ENCODE results near the gene ACADM.
A peak's percentile ranks its signal among the peaks of the same experiment; 100 is the strongest.
"Not testable (repeated sequence)": the region's sequence is repeated elsewhere in the genome, so short reads cannot be mapped to it uniquely, and the experiment has no call there.

ACADM gene

GRCh38 chr1:75795703-75796193, 71.2 kb downstream of the ACADM start:
- DNase-seq (ENCODE audit: low spot score): no peak

- DNase-seq (ENCODE audit: low spot score): peak; percentile 41
These were observed 72.1 kb downstream of the ACADM start, which contains the start of gene MSH4 for GRCh38 chr1:75796376-75797272. MSH4 (plus strand) TSS chr1:75796882; CDS start chr1:75796986, 104 bp downstream.

- DNase-seq (ENCODE audit: low spot score): no peak
These were observed 72.7 kb downstream of the ACADM start for GRCh38 chr1:75797273-75797588.

DNA sequence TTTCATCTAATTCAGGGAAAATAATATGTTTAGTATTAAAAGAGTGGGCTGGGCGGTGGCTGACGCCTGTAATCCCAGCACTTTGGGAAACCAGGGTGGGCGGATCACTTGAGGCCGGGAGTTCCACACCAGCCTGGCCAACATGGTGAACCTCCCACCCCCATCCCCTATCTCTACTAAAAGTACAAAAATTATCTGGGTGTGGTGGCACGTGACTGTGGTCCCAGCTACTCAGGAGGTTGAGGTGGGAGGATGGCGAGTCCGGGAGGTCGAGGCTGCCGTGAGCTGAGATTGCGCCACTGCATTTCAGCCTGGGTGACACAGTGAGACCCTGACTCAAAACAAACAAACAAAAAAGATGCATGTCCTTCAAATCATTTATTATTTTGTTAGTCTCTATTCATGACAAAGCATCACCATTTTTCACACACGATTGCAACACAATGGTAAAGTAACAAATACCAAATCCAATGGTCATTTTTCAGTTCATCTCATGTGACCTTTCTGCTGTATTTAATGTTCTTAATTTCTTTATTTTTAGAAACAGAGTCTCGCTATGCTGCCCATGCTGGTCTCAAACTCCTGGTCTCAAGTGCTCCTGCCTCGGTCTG, 73.2 kb downstream of the ACADM start:
- no peak for DNase-seq (ENCODE audit: low spot score)

GRCh38 chr1:75801480-75801879, 77.0 kb downstream of the ACADM start:
- not testable (repeated sequence) for DNase-seq (ENCODE audit: low spot score)

- DNase-seq (ENCODE audit: low spot score): no peak
These were observed 84.4 kb downstream of the ACADM start for GRCh38 chr1:75808921-75809320.

- DNase-seq (ENCODE audit: low spot score): not testable (repeated sequence)
These were observed 85.6 kb downstream of the ACADM start for GRCh38 chr1:75810113-75810512.

DNA sequence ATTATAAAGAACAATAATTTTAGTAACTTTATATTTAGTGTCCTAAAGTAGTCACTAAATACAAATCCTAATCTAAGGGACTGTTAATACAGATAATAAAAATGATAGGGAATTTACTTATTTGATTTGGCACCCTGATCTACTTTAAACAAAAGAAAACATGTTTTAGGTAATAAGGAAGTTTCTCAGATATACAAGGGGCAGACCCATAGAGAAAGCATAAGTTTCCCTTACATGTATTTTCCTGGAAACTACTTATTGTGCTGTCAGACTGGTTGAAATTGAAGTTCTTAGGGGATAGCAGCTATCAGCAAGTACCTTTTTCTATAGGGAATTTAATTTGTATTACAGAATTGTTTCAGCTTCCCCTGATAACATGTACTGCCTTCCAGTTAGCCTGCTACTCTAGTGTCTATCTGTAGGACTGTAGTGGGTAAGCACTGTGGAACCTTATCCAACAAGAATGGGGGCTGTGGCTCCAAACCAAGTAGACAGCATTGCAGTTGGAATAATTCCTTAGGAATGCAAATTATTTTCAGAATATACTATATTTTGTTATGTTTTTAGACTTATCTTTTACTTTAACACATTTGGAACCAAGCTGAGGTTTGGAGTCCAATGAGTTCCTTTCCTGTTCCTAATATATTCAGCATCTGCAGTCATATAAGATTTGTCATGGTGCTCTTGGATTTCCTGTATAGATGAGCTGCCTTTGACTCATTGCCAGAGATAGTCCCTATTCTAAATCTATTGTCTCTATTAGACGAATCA, 86.9 kb downstream of the ACADM start:
- DNase-seq (ENCODE audit: low spot score): no peak

- no peak for DNase-seq (ENCODE audit: low spot score)
These were observed 87.6 kb downstream of the ACADM start for GRCh38 chr1:75812065-75812464.
